Lower lobe of right lung (tissue), 2 donors: ENCODE data around the gene RMND5B. TPM values are rescaled to one million over a fixed set of nuclear protein-coding genes. Genes with fewer than 3 reads are reported as not detected.
A peak's percentile ranks its signal among the peaks of the same experiment; 100 is the strongest.

Source experiments
- ATAC-seq, 2 donors: fragments of 200-7000 bp; cut with Tn5 transposase; one replicate each; pipeline ENCODE4 v1.9.1; 2020 to 2022; ENCODE audit warnings: mild to moderate bottlenecking in 2 of 2, moderate library complexity in 2 of 2
- DNase-seq: peaks from one replicate; pipeline ENCODE4 v3.0.0-alpha.2; 2020
- H3K27ac ChIP-seq: fragments of 200-600 bp; one replicate; pipeline ENCODE4 v1.8.0; 2022
- H3K27me3 ChIP-seq: fragments of 200-600 bp; one replicate; pipeline ENCODE4 v1.8.0; 2022; ENCODE audit warnings: low read depth
- H3K36me3 ChIP-seq: fragments of 200-600 bp; one replicate; pipeline ENCODE4 v1.8.0; 2022; ENCODE audit warnings: mild to moderate bottlenecking
- H3K4me1 ChIP-seq: fragments of 200-600 bp; one replicate; pipeline ENCODE4 v1.8.0; 2022
- H3K4me3 ChIP-seq: fragments of 200-600 bp; one replicate; pipeline ENCODE4 v1.8.0; 2022; ENCODE audit warnings: mild to moderate bottlenecking
- H3K9me3 ChIP-seq: fragments of 200-600 bp; one replicate; pipeline ENCODE4 v1.8.0; 2022
- CTCF ChIP-seq: fragments of 200-600 bp; IDR thresholded peaks from one replicate; pipeline ENCODE4 v1.8.0; 2022; ENCODE audit warnings: antibody characterized with exemption, mild to moderate bottlenecking
- intact Hi-C: fragments of 100-400 bp; cut with DNase I; formaldehyde crosslinking; loops from one replicate; pipeline ENCODE4 v1.11.0; 2022
- total RNA-seq: library from RNA; stranded (reverse); fragmentation: NEBNext Ultra II Directional; extraction: Animal tissue kit (Norgen Biotek cat#: 25700); gene quantifications from one replicate; pipeline ENCODE4 v1.2.1, GENCODE V29; 2021
- donor health status: DM: no; HTN: yes; CAD: no; lungs with severe emphysema.

The RMND5B gene
- total RNA-seq, 1 donor from 2014 or later: 38.6 TPM

- H3K36me3 ChIP-seq: no peaks in the 10 kb centered on the region
- DNase-seq (no peak), ATAC-seq (no peak)
- intact Hi-C loops: no loop called here
- no peaks in the 10 kb centered on the region for H3K9me3 ChIP-seq
- TF ChIP-seq CTCF: no peak
- no peak overlapping the region for H3K27ac ChIP-seq
- H3K4me3 ChIP-seq: no peak overlapping the region
- peaks cover 6% of the 10 kb centered on the region for H3K27me3 ChIP-seq
- H3K4me1 ChIP-seq: no peaks in the 10 kb centered on the region
These were observed 61.4 kb downstream of the RMND5B start for GRCh38 chr5:178192244-178192643.

GRCh38 chr5:178192787-178193186 is 62.0 kb downstream of the RMND5B start:
- H3K4me3 ChIP-seq: no peak overlapping the region
- TF ChIP-seq CTCF: no peak
- DNase-seq (no peak), ATAC-seq (no peak)
- H3K27me3 ChIP-seq: peaks cover 6% of the 10 kb centered on the region
- no peaks in the 10 kb centered on the region for H3K9me3 ChIP-seq
- no peaks in the 10 kb centered on the region for H3K36me3 ChIP-seq
- intact Hi-C loops: no loop called here
- H3K27ac ChIP-seq: no peak overlapping the region
- no peaks in the 10 kb centered on the region for H3K4me1 ChIP-seq

- no peak for DNase-seq
- no peak for TF ChIP-seq CTCF
- intact Hi-C loops: no loop called here
- Histone ChIP-seq H3K4me3 (no peak overlapping the region), H3K27me3 (peaks cover 6% of the 10 kb centered on the region), H3K9me3 (no peaks in the 10 kb centered on the region), H3K27ac (no peak overlapping the region), H3K4me1 (no peaks in the 10 kb centered on the region), H3K36me3 (no peaks in the 10 kb centered on the region)
- ATAC-seq: no peak
These were observed 62.5 kb downstream of the RMND5B start for GRCh38 chr5:178193251-178193809.

- TF ChIP-seq CTCF: no peak
- Histone ChIP-seq H3K27me3 (peaks cover 6% of the 10 kb centered on the region), H3K36me3 (no peaks in the 10 kb centered on the region), H3K9me3 (no peaks in the 10 kb centered on the region), H3K4me3 (no peak overlapping the region), H3K4me1 (no peaks in the 10 kb centered on the region), H3K27ac (no peak overlapping the region)
- intact Hi-C loops: no loop called here
- DNase-seq (no peak), ATAC-seq (peak in 1 of 2 donors; percentile 23)
These were observed 63.2 kb downstream of the RMND5B start for GRCh38 chr5:178194026-178194425.

DNA sequence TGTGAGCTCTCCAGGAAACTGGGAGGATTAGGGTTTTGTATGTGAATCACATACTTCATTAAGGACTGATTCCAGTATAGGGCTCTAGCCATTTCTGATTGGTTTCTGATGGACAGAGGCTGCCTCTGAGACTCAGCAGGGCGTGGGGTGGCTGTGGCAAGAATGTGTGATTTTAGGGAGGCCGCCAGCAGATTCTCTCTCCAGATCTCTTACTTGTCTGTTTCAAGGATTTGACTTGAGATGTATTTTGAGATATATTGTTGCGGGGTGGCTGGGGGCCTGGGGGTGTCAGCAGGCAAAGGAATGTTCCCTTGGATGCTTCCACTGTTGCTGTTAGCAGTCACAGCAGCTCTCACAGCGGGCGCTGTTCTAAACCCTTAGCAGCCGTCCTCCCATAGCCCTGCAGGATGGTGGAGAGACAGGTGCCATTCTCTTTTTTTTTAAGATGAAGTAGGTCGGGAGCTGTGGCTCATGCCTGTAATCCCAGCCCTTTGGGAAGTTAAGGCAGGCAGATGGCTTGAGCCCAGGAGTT is 65.5 kb downstream of the RMND5B start:
- Histone ChIP-seq H3K9me3 (no peaks in the 10 kb centered on the region), H3K27me3 (peaks cover 6% of the 10 kb centered on the region), H3K4me3 (no peak overlapping the region), H3K4me1 (no peaks in the 10 kb centered on the region), H3K36me3 (no peaks in the 10 kb centered on the region), H3K27ac (no peak overlapping the region)
- TF ChIP-seq CTCF: no peak
- DNase-seq: no peak
- no peak for ATAC-seq
- intact Hi-C loops: no loop called here
